T-helper 1 cell treated with Interleukin-12 subunit alpha and Interleukin-12 subunit beta and Interleukin-4 antibody, amounts not matched to agents 30 μg/mL and 1 μg/mL, for 36 hours (primary cell): ENCODE results near the gene SMIM12.

ENCODE experiments used
- H3K27ac Mint-ChIP-seq: one replicate; pipeline ENCODE4 v1.8.0; 2021; ENCODE audit warnings: mild to moderate bottlenecking, mixed read lengths
- H3K27me3 Mint-ChIP-seq: one replicate; pipeline ENCODE4 v1.8.0; 2021; ENCODE audit warnings: low read depth, mixed read lengths
- H3K36me3 Mint-ChIP-seq: one replicate; pipeline ENCODE4 v1.8.0; 2021; ENCODE audit warnings: low read depth, mixed read lengths
- H3K4me1 Mint-ChIP-seq: one replicate; pipeline ENCODE4 v1.8.0; 2021; ENCODE audit warnings: low read depth, mixed read lengths
- H3K4me3 Mint-ChIP-seq: one replicate; pipeline ENCODE4 v1.8.0; 2021; ENCODE audit warnings: mild to moderate bottlenecking, moderate library complexity, mixed read lengths
- H3K9me3 Mint-ChIP-seq: one replicate; pipeline ENCODE4 v1.8.0; 2021; ENCODE audit warnings: mixed read lengths

SMIM12 gene

DNA sequence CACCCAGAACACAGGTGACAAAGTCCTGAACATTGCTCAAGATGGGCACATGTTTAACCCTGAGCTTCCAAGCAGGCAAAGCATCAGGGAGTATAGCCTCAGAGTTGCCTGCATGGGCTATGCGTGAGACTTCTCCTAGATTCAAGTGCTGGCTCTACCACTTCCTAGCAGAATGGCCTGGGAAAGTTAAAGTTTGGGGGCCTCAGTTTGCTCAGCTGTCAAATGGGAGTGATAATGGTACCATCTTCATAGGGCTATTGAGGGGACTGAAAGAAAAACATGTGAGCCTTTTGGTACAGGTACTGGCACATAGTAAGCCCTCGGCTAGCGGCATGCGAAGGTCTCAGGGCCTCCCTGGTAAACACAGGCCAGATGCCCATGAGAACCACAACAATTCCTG is 28.0 kb upstream of the SMIM12 start:
- peaks cover 14% of the 10 kb centered on the region for H3K9me3 Mint-ChIP-seq
- H3K36me3 Mint-ChIP-seq = no peaks in the 10 kb centered on the region
- no peak overlapping the region for H3K4me3 Mint-ChIP-seq
- no peak overlapping the region for H3K27ac Mint-ChIP-seq
- H3K4me1 Mint-ChIP-seq = no peaks in the 10 kb centered on the region
- H3K27me3 Mint-ChIP-seq = peaks cover 51% of the 10 kb centered on the region

DNA sequence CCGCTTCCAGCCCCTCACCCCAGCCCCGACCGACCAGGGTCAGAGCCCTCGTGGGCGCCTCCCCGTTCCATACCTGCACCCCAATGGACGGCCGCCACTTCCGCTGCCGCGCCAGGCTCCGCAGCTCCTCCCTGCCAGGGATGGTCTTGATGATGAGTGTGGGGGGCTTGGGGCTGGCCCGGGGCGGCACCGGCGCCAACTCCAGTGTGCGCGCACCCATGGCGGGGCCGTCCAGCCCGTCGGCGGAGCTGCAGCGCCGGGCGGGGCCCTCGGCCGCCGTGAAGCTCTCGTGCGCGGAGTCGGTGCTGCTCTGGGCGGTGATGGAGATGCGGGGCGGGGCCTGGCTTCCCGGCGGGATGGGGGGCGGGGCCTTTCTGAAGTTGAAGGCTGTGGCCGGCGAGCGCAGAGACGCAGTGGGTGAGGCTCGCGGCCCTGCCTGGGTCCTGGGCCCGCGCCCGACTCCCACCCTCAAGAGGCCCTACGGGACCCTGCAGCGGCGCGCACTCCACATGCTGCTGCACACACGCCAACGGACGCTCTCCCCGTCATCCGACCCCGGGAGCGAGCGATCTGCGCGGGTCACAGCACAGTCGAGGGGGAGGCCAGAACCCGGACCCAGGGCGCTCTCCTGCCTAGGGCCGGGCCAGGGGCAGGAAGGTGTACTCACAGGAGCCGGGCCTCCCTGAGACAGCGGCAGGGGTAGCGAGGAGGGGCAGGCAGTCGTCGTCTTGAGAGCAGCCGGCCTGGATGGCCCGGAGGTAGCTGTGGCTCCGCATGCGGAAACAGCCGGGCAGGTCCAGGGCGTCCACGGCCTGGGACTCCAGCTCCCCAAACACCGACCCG is 26.1 kb upstream of the SMIM12 start:
- Mint-ChIP-seq H3K27ac (no peak overlapping the region), H3K4me3 (peak overlapping the region; percentile 37), H3K27me3 (peaks cover 45% of the 10 kb centered on the region), H3K36me3 (no peaks in the 10 kb centered on the region), H3K4me1 (no peaks in the 10 kb centered on the region), H3K9me3 (no peaks in the 10 kb centered on the region)

DNA sequence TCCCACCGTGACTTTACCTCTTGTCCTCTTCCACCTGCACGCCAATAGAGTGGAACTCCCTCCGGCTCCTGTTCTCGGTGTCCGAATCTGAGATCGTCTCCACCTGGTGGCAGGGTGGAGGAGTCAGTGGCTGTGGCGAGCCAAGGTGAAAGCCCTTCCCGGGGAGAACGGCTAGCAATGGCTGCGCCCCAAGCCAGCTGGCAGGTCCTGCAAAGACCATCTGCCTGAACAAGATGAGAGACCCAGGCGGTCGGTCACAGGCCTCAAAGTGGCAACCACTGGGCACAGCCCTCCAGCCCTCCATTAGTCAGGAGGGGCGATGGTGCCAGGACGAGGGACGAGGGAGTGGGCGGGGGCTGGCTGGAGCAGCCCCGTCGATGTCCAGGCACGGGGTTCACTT is 25.4 kb upstream of the SMIM12 start:
- Mint-ChIP-seq H3K4me1 (no peaks in the 10 kb centered on the region), H3K36me3 (no peaks in the 10 kb centered on the region), H3K27me3 (peaks cover 46% of the 10 kb centered on the region), H3K27ac (no peak overlapping the region), H3K4me3 (peak overlapping the region; percentile 66), H3K9me3 (no peaks in the 10 kb centered on the region)

DNA sequence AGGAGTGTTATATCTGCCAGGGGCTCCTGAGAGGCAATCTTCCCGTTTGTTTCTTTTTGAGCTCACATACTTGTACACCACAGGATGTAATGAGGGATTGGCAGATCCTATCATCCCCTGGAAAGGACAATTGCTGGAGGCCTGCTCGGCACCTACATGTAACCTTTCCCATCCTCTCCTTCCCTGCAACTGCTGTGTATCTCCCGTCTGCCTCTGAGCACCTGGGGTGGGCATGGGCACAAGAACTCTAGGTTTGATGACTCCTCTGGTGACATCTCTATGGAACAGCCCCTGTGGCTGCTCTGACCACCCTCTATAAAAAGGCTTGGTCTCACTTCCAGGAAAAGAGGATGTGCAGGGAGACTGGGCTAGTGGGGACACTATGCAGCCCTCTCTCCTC is 25.0 kb upstream of the SMIM12 start:
- peaks cover 47% of the 10 kb centered on the region for H3K27me3 Mint-ChIP-seq
- H3K36me3 Mint-ChIP-seq = no peaks in the 10 kb centered on the region

DNA sequence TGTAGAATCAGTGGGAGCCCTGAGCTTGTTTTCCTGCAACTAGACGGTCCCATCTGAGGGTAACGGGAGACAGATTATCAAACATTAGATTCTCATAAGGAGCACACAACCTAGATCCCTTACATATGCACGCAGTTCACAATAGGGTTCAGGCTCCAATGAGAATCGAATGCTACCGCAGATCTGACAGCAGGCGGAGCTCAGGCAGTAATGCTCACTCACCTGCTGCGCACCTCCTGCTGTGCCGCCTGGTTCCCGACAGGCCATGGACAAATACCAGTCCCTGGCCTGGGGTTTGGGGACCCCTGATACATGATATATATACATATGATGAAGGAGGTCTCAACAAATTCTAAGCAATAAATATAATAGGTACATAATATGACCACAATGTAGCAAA is 19.7 kb upstream of the SMIM12 start:
- Mint-ChIP-seq H3K4me3 (no peak overlapping the region), H3K27me3 (peaks cover 37% of the 10 kb centered on the region), H3K4me1 (no peaks in the 10 kb centered on the region), H3K9me3 (no peaks in the 10 kb centered on the region), H3K27ac (no peak overlapping the region), H3K36me3 (no peaks in the 10 kb centered on the region)

More for the DNA sequence above, 25.0 kb upstream of the SMIM12 start:
- H3K9me3 Mint-ChIP-seq = no peaks in the 10 kb centered on the region
- no peak overlapping the region for H3K4me3 Mint-ChIP-seq
- no peak overlapping the region for H3K27ac Mint-ChIP-seq
- no peaks in the 10 kb centered on the region for H3K4me1 Mint-ChIP-seq

DNA sequence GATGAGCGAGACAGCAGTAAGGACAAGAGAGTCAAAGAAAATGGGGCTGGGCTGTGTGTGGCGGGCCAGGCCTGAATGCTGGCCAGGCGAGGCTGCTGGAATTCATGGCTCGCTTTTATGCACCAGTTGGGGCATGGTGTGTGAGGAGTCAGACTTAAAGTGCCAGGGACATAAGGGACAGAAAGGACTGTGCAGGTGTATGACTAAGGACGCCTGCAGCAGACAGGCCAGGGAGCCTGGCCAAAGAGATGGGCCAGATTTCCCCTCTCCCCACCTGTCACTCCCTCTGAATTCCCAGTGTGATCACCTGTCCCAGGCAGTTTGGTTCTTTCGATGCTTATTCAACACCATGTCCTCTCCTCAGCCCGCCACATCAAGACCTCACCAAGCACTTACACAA is 16.9 kb upstream of the SMIM12 start:
- peaks cover 49% of the 10 kb centered on the region for H3K27me3 Mint-ChIP-seq
- H3K4me3 Mint-ChIP-seq = no peak overlapping the region
- no peaks in the 10 kb centered on the region for H3K36me3 Mint-ChIP-seq
- H3K9me3 Mint-ChIP-seq = no peaks in the 10 kb centered on the region
- H3K4me1 Mint-ChIP-seq = no peaks in the 10 kb centered on the region
- no peak overlapping the region for H3K27ac Mint-ChIP-seq

DNA sequence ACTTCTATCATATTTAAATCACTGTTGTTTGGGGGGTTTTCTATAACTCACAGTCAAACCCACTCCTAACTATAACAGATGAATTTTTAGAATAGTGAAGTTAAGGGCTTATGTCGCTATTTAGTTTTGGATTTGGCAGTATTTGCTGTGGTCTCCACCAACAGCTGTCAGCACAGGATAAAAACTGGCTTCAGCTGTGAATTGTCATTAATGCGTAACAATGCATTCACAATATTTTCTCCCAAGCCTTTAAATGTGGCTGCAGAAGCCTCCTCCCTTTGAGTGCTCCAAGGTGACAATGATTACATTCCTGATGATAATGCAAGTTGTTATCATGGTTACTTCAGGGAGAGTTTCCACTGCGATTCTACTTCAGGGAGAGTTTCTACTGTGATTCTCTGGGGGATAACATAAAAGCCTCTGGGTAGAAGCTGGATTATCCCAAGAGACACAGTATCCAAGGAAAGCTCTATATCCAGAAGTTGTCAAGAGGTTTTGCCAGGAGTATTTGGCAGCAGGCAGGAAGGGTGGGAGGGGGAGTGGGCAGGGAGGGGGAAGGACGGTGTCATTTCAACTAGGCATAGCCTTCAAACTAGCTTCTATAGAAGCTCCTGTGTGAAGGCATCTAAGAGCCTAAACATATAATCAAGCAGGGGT is 14.9 kb upstream of the SMIM12 start:
- Mint-ChIP-seq H3K36me3 (no peaks in the 10 kb centered on the region), H3K4me3 (no peak overlapping the region), H3K9me3 (no peaks in the 10 kb centered on the region), H3K27me3 (peaks cover 48% of the 10 kb centered on the region), H3K27ac (no peak overlapping the region), H3K4me1 (no peaks in the 10 kb centered on the region)

DNA sequence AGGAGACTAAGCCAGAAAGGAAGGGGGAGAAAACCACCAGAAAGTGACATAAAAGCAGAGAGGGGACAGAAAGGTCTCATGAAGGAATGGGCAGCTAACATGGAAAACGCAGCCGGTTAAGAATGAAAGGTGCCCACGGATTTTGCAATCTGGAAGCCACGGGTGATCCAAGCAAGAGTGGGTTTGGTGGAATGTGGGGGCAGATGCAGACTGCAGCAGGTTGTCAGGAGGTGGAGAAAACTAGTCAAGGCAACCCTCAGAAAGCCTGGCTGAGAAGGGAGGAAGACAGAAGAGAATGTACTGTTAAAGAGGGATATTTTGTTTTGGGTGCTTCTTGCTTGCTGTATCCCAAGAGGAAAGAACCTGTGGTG is 12.6 kb upstream of the SMIM12 start:
- Mint-ChIP-seq H3K9me3 (no peaks in the 10 kb centered on the region), H3K4me3 (no peak overlapping the region), H3K27ac (no peak overlapping the region), H3K4me1 (peaks cover 2% of the 10 kb centered on the region), H3K27me3 (peaks cover 59% of the 10 kb centered on the region), H3K36me3 (no peaks in the 10 kb centered on the region)

DNA sequence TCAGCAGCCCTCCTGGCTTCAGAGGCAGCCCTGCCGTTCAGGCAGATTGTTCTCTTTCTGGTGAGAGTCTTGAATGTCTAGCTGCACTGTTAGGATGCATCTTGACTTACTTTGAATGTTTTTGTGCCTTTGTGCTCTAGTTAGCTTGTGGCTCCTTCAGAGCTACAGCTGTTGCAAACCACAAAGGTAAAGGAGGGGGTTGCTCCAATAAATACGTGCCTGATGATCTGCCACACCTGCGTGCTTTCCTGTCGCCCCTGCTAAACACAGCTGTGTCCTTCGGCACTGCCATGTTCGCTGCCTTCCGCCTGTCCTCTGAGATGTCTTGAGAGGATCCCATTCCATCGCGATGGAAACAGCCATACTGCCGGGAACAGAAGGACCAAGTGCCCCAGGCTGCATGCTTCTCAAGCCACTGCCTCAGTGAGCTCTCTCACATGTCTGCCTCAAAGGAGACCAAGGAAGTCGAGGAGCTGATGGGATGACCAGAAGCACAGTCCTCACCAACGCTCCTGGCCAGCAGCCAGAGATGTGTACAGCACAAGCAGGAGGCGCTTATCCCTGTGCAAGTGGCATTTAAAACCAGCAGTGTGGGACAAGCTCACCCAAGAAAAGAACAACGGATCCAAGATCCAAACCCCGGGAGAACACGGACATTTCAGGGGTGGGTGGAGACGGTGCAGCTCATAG is 12.0 kb upstream of the SMIM12 start:
- Mint-ChIP-seq H3K9me3 (no peaks in the 10 kb centered on the region), H3K4me3 (no peak overlapping the region), H3K27ac (no peak overlapping the region), H3K36me3 (no peaks in the 10 kb centered on the region), H3K4me1 (peaks cover 5% of the 10 kb centered on the region), H3K27me3 (peaks cover 54% of the 10 kb centered on the region)

DNA sequence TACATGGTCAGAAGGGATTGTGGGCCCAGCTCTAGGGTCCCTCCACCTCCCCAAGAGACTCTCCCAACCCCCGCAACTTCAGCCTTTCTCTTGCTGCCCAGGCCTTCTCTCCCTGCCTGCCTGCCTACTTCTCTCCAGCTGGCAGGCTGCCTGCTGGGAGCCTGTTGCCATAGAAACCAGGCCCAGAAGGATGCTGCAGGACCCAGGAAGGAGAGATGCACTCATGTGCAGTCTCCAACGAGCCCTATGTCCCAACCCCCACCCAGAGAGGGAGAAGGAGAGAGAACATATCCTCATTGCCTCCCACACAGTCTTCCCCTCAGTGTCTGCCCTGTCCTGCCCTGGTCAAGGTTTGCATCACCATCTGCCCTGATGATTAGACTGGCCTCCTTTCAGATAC is 10.8 kb upstream of the SMIM12 start:
- Mint-ChIP-seq H3K27me3 (peaks cover 45% of the 10 kb centered on the region), H3K36me3 (no peaks in the 10 kb centered on the region), H3K9me3 (no peaks in the 10 kb centered on the region), H3K4me3 (no peak overlapping the region), H3K4me1 (peaks cover 5% of the 10 kb centered on the region), H3K27ac (no peak overlapping the region)

DNA sequence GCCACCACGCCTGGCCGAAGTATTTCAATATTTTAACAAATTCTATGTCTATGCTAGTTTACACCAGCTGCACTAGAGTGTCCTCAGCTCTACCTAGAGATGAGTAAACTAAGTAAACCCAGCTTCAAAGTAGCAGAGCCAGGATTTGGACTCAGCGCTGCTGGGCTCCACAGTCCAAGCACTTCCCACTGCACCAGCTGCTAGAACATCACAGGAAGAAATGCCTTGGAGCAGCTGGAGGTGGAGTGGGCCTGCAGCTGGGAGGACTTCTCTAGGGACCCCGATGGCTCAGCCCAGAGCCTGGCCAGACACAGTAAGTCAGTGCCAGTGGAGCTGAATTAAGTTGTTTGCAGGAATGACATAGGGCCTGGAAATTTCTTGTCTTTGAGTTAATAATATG is 10.2 kb upstream of the SMIM12 start:
- Mint-ChIP-seq H3K9me3 (no peaks in the 10 kb centered on the region), H3K27me3 (peaks cover 42% of the 10 kb centered on the region), H3K4me3 (no peak overlapping the region), H3K27ac (no peak overlapping the region), H3K4me1 (peaks cover 7% of the 10 kb centered on the region), H3K36me3 (peaks cover 2% of the 10 kb centered on the region)

DNA sequence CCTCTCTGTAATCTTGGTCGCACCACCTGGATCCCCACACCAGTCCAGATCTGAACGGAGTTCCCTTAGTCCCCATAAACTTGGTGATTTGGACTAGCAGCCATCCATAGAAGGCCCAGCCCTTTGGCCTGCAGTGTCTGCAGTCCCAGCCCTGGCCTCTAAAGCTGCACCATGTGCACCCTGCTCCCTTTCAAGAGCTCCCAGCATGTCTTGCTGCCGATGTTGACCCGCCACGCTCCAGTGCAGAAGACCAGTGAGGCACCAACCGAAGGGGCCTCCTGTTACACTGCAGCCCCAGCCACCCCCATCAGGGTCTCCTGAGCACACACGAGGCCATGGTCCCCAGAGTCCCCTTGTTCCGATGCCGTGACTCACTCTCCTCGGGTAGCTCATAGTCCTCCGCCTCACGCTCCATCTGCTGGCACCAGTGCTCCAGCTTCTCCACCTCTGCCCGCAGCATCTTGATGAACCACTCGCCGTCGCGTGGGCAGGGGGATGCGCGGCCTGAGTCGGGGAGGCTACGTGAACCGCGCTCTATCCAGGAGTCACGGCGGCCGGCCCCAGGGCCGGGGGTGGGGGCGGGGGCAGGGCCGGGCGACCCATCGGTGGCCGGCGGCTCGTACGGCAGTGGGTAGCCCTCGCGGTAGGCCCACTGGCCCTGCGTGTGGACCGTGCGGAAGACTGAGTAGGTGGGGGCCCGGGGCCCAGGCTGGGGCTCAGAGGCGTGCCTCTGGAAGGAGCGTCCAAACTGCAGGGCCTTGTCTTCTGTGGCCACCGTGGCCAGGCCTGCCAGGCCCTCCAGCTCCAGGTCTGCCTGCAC is 8.9 kb upstream of the SMIM12 start:
- Mint-ChIP-seq H3K9me3 (no peaks in the 10 kb centered on the region), H3K4me3 (no peak overlapping the region), H3K4me1 (peaks cover 20% of the 10 kb centered on the region), H3K27me3 (peaks cover 35% of the 10 kb centered on the region), H3K27ac (peak overlapping the region; percentile 37), H3K36me3 (peaks cover 8% of the 10 kb centered on the region)

DNA sequence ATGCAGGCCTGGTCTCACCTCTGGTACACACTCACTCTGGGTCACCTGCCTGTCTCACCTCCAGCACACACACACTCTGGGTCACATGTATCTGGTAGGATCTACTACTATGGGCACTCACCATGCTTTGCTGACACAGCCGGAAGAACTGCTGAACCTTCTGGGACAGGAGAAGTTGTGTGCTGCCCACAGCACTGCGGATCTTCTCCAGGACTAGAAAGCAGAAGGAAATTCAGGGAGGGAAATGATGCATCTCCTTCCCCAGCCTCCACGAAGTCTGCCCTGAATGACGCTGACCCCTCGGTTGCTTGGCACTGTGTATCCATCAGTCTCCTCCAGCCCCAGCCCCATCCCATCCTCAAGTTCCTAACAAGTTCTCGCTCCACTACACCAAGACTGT is 7.9 kb upstream of the SMIM12 start:
- peaks cover 8% of the 10 kb centered on the region for H3K36me3 Mint-ChIP-seq
- H3K4me3 Mint-ChIP-seq = peak overlapping the region; percentile 57
- H3K4me1 Mint-ChIP-seq = peaks cover 29% of the 10 kb centered on the region
- H3K27ac Mint-ChIP-seq = peak overlapping the region; percentile 45
- peaks cover 26% of the 10 kb centered on the region for H3K27me3 Mint-ChIP-seq
- H3K9me3 Mint-ChIP-seq = no peaks in the 10 kb centered on the region

DNA sequence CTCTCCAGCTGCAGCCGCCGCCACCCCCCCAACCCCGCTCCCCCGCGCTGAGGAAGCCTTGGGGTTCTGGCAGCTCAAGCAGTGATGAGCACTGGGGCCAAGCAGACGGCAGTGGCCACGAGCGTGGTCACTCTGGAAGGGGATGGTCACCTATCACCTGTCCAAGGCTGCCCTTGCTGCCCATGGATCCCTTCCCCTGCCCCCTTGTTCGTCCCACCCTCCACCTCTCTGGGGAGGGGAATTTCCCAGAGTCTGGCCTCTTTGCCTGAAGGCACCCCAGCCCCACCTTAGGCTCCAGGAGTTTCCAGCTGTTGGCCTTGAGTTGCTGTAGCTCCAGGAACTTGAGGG is 7.2 kb upstream of the SMIM12 start:
- H3K4me1 Mint-ChIP-seq = peaks cover 30% of the 10 kb centered on the region
- H3K9me3 Mint-ChIP-seq = no peaks in the 10 kb centered on the region

More for the DNA sequence above, 7.2 kb upstream of the SMIM12 start:
- no peak overlapping the region for H3K27ac Mint-ChIP-seq
- peak overlapping the region; percentile 82 for H3K4me3 Mint-ChIP-seq
- peaks cover 20% of the 10 kb centered on the region for H3K27me3 Mint-ChIP-seq
- peaks cover 8% of the 10 kb centered on the region for H3K36me3 Mint-ChIP-seq
